NCI-H2171 (cell line): ENCODE measurements around the gene GNA15.
"Not testable (repeated sequence)": the region's sequence is repeated elsewhere in the genome, so short reads cannot be mapped to it uniquely, and the experiment has no call there.

Experiments used
- DNase-seq: peaks from one replicate; lab custom pipeline; 2025; lab: John Stamatoyannopoulos, UW

The GNA15 gene, protein sequence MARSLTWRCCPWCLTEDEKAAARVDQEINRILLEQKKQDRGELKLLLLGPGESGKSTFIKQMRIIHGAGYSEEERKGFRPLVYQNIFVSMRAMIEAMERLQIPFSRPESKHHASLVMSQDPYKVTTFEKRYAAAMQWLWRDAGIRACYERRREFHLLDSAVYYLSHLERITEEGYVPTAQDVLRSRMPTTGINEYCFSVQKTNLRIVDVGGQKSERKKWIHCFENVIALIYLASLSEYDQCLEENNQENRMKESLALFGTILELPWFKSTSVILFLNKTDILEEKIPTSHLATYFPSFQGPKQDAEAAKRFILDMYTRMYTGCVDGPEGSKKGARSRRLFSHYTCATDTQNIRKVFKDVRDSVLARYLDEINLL

DNA sequence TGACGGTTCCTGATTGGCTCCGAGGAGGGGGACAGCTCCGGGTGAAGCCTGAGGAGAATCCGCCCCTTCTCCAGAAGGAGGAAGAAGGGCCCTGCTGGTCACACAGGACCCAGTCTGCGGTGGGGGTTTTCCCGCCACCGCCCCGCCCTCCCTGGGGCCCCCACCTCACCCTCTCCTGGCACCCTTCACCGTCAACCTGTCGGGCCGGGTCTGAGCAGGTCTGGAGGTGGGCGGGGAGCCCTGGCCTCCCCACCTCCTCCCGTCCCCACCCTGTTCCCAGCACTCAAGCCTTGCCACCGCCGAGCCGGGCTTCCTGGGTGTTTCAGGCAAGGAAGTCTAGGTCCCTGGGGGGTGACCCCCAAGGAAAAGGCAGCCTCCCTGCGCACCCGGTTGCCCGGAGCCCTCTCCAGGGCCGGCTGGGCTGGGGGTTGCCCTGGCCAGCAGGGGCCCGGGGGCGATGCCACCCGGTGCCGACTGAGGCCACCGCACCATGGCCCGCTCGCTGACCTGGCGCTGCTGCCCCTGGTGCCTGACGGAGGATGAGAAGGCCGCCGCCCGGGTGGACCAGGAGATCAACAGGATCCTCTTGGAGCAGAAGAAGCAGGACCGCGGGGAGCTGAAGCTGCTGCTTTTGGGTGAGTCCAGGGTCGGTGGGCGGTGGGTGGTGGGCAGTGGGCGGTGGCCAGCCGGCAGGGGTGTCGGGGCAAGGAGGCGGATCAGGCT is at the start of gene GNA15:
GNA15 (plus strand) TSS at position 73 of the 723 bp plus-strand sequence; CDS start at position 491, 418 bp downstream.
- no peak for DNase-seq

DNA sequence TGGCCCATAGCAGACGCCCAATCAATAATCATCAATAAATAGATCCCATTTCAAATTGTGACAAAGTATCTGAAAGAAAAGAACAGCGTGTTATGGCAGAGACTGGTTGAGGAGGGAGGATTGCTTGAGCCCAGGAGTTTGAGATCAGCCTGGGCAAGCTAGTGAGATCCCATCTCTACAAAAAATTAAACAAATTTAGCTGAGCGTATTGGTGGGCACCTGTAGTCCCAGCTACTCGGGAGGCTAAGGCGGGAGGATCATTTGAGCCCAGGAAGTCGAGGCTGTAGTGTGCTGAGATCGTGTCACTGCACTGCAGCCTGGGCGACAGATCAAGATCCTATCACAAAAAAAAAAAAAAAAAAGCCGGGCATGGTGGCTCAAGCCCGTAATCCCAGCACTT is 48.1 kb upstream of the GNA15 start:
- no peak for DNase-seq

DNA sequence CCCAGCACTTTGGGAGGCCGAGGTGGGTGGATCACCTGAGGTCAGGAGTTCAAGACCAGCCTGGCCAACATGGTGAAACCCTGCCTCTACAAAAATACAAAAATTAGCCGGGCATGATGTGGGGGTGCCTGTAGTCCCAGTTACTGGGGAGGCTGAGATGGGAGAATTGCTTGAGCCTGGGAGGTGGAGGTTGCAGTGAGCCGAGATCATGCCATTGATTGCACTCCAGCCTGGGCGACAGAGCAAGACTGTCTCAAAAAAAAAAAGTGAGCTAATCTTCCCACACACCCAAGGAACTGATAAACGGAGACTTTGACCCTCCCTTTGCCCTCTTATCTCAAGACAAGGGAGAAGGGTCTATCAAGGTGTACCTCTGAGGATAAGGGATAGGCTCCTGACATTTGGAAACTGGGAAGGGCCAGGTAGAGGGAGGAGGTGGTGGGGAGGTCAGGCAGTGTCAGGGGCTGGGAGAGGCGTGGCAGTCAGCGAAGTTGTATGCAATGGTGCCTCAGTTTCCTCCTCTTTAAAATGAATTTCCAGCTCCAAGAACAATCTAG is 46.5 kb upstream of the GNA15 start:
- DNase-seq = not testable (repeated sequence)

DNA sequence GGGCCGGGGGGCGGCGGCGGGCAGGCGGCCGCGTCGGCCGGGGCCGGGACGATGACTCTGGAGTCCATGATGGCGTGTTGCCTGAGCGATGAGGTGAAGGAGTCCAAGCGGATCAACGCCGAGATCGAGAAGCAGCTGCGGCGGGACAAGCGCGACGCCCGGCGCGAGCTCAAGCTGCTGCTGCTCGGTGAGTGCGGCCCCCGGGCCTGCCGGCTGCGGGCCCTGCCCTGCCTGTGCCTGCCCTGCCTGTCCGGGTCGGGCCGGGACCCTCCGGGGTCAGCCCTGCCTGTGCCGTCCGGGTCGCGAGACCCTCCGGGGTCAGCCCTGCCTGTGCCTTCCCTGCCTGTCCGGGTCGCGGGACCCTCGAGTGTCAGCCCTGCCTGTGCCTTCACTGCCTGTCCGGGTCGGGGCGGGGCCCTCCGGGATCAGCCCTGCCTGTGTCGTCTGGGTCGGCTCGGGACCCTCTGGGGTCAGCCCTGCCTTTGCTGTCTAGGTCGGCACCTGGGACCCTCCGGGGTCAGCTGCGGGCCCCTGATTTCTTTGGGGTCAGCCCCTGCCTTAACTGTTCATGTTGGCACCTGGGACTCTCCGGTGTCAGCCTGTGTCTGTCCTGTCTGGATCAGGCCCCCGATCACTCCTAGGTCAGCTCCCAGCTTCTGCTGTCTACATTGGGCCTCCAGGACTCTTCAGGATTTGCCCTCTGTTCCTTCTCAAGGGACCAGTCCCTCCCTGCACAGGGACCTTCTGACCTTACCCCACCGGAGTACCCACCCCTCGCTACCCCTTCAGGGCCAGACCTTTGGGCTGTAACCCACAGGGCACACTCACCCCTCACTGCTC is 41.0 kb upstream of the GNA15 start:
- DNase-seq = no peak

DNA sequence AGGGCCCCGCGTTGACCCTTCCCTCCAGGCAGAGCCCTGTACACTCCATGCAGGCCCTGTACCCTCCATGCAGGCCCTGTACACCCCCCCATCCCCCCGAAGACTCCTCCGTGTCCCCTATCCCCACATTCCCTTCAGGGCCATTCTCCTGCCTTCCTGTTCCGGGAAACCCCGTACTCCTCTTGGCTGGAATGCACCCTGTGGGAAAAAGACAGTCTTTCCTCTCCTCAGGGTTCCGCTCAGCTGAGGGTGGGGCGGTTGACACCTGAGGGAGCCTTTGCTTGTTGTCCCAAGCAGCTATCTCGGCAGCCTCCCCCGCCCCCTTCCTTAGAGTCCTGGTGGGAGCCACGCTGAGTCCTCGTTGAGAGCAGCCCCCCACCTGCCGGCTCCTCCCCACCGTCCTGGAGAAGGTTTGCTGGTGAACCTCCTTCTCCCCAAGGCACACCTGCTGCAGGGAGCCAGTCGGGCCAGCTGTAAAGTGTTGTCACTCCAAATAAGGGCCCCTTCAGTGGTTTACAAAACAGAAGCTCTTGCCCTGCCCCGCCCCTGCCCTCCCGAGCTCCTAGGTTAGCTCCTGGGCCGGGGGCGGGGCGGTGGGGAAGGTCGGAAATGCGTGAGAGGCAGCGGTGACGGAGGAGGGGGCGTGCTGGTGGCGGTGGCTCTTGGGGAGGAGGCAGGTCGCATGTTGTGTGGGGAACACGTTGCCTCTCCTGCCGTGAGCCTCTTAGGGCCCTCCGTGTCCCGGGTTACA is 40.2 kb upstream of the GNA15 start:
- DNase-seq = no peak

DNA sequence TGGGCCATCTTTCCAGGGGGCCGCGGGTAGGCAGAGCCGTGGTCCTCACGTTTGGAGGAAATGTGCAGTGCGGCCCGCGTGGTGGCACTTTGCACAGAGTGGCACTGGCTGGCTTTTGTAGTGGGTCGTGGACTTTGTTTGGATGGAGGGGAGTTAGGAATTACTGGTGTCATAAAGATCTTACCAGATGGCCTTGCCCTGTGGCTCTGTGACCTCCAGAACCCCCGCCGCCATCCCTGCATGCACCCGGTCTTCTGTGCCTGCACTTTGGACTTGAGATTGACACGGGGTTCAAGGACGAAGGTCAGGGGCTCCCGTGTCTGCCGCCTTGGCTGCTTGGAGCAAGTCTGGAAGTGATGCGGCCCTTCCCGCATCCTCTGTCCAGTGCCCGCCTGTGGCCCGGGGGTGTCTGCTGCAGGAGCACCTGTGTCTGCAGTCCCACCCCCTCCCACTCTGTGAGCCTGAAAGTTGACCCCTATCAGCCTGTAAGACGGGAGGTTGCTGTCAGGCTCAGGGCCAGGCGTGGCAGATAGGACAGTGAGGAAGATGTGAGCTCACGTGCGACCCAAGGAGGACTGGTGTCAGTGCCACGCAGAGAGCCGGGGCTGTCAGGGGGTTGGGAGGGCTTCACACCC is 39.4 kb upstream of the GNA15 start:
- no peak for DNase-seq

DNA sequence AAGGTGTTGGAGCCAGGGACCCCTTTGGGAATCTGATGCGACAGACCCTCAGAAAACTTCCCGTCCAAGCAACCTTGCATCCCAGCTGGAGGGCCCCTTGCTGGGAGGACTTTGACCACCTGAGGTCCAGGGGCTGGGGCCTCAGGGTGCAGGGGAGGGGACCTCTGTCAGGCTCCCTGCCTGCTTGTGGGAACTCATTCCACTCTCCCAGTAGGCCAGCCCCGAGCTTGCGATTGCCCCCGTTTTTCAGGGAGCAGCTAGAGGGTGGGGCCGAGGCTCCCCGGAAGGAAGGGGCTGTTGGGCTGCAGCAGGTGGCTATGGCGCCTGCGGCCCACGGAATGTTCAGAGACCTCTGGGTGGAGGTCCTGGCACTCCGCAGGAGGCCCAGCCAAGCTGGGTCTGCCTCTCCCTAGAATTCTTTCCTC is 38.9 kb upstream of the GNA15 start:
- no peak for DNase-seq

DNA sequence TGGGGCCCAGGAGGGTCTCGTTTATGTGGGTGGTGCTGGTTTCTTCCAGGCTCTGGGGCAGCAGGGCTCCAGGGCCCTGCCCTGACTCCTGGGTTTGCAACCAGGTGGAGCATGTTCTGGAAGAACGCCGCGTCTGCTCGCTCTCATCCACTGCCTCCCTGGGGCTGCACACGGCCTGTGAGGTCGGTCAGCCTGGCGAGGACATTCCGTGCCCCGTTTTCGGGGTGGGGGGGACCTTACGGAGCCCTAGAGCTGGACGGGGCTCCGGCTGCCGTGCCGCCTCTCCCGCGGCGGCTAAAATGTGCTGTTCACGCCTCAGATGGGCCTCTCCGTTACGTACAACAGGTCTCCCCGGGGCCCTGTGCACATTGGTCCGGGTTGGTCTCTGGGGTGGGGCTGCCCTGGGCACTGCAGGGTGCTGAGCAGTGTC is 38.4 kb upstream of the GNA15 start:
- DNase-seq = no peak

DNA sequence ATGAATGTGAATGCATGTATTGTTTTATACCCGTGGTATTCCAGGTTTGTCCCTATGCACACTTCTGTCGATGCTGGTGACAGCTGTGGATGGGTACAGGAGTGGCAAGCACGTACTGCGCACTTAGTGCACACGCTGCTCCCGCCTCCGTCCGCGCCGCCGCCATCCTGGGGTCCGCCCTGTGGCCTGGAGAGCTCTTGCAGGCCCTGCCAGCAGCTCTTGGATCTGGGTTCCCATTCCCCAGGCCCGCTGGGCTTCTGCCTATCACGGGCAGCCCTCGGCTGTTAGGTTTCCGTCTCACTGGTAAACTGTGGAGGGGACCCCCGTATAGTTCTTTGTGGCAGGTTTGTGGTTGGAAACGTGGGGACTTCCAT is 37.7 kb upstream of the GNA15 start:
- DNase-seq = no peak

DNA sequence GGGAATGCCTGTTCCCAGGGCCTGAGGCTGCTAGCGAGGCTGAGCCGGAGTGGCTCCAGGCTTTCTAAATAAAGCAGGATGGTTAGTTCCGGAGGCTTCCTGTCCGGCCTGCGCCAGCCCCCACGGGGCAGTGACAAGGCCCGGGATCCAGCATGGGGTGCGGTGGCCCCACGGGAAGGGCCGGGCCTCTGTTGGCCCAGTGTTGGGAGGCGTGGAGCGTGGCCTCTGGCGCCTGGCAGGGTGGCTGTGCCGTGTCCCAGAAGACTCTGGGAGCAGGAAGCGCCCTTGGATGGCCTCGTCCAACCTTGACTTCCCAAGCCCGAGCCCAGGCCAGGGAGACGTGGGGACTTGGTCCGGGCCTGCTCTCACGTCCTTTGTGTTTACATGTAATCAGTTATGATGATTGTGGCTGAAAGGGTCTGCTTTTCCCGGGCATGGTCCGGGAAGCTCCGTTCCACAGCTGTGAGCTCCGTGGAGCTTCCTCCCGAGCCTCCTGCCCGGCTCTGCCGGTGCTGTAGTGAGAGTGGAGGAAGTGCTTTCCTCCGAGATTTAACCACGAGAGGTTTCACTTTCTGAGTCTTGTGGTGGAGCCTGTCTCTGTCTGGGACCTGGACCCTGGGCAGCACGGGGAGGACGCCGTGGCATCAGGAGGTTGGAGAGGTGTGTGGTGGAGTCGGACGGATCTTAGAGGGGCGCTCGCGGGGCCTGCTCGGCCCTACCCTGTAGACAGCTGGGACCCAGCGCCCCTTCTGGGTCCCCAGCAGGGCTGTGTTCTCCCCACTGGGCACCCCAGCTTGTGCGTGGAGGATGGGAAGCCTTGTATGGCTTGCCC is 37.1 kb upstream of the GNA15 start:
- no peak for DNase-seq

DNA sequence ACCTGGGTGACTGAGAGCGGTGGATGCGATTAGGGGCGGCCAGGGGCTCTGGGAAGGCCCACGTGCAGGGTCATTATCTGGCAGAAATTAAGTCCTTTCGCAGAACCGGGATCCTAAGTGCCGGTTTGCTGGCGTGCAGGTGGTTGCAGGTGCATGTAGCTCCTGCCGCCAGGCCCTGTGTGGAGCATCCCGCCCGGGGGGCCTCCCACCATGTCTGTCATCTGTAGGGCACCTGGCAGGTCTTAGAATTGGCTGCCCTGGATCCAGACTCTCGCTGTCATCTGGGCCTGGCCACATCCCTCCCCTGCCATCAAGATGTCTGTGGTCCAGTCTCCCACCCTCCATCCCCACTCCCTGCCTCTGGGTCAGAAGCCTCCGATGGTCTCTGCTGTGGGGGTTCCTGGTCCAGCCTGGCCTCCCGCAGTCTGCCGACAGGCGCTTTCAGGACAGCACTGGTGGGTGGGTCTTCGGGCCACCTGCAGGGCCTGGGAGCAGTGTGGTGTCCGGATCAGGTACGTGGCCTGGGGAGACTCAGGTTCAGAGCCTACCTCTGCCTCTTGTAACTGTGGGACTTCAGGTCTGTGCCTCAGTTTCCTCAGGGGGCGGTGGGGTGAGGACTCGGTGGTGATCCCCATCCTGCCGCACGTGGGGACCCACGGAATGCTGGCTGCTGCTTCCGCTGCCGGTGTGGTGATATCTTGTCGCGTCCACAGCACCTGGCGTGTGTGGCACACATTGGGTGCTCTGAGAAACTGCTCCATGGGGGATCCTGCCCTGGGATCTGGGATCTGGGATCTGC is 36.3 kb upstream of the GNA15 start:
- no peak for DNase-seq

DNA sequence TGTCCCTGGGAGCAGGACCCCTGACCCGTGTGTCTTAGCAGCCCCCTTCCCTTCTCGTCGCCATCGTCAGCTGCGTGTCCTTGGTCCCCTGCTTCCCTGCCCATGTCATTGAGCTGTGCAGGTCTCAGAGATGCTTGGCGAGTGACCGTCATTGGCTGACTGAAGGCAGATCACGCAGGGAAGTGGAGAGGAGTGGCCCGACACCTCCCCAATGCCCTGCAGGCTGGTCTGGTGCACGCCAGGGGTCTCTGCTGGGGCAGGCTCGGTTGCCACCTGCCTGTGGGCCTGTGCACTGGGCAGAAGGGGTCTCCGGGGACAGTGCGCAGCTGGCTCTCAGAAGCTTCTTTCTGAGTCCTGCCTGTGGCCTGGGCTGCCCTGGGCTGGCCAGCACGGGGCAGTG is 35.5 kb upstream of the GNA15 start:
- DNase-seq = no peak

DNA sequence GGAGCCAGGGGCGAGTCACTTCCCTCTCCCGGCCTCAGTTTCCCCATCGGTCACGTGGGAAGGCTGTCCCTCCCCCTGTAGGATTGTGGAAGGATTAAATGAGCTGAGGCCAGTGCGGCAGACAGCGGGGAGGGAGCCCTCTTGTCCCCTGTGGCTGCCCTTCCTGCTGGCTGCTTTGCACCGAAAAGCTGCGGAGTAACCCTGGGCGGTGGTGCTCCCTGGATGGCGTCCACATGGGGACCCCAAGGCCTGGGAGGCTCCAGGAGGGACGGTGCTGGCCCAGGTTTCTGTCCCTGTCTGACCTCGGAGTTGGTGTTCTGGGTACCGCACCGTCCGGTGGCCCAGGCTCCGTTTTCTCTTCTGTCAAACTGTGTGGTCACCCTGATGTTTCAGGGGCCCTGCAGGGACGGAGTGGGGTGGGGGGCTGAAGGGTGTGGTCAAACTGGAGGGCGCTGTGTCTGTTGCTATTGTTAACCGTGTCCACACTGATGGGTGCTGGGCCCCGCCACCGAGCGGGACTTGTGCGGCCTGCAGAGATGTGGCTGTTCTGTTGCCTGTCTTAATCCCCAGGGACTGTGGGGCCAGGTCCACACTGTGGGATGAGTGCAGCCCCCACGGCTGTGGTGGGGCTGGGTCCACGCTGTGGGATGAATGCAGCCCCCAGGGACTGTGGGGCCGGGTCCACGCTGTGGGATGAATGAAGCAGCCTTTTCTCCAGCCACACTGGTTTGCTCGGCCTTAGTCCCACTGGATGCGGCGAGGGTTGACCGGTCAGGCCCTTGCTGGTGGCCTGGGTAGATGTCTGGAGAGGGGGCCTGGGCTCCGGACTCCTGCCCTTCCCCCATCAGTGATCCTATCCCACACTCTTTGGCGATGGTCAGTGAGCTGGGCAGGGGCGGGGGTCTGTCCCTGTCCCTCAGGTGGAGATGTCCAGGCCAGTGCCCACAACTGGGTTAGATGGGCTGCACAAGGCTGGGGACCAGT is 34.8 kb upstream of the GNA15 start:
- no peak for DNase-seq

DNA sequence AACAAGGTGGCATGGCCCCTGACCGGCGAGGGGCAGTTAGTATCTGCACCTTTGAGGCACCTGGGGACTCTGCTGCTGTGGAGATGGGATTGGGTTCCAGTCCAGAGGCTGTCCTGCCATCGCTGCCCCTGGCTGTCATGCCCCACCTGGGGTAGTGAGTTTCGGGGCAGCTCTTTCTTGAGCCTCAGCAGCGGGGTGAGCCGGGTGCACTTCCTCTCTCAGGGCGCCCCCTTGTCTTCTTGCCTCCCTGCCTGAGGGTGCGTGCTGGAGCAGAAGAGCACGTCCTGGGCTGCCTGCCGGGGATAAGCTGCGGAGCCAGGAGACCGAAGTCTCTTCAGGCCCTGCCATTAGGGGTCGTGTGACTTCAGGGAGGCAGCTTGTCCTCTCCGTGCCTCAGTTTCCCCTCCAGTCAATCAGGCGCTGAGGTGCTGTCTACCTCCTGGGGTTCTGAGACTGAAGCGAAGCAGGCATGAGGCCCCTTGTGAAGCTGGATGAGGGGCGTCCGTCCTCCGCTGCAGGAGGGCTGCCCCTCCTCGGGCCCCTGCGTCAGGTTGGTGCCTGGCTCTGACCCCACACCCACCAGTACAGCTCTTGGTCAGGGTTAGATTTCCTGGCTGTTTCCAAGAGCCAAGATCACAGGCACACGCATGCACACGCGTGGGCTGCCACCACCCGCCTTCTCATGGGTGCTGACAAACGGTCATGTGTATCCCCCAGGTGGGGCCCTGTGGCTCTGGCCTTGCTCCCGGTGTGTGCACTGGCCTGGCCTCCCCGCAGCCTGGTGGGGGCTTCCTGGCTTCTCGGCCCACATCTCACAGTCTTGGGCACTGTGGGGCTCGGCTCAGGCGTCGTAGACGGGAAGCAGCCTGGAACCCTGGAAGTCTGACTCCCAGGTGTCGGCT is 33.3 kb upstream of the GNA15 start:
- DNase-seq = no peak

DNA sequence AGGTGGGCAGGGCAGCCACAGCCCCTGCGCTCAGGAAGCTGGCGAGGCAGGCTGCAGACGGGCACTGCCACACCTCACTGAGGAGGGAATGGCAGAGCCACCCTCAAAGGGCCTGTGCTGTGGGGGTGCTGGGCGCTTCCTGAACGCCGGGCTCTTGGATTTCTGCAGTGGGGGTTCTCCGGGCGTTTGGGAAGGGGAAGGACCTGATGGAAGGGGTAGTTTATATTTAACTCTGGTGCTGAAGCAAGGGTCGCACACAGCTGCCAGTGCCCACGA is 31.2 kb upstream of the GNA15 start:
- DNase-seq = no peak

DNA sequence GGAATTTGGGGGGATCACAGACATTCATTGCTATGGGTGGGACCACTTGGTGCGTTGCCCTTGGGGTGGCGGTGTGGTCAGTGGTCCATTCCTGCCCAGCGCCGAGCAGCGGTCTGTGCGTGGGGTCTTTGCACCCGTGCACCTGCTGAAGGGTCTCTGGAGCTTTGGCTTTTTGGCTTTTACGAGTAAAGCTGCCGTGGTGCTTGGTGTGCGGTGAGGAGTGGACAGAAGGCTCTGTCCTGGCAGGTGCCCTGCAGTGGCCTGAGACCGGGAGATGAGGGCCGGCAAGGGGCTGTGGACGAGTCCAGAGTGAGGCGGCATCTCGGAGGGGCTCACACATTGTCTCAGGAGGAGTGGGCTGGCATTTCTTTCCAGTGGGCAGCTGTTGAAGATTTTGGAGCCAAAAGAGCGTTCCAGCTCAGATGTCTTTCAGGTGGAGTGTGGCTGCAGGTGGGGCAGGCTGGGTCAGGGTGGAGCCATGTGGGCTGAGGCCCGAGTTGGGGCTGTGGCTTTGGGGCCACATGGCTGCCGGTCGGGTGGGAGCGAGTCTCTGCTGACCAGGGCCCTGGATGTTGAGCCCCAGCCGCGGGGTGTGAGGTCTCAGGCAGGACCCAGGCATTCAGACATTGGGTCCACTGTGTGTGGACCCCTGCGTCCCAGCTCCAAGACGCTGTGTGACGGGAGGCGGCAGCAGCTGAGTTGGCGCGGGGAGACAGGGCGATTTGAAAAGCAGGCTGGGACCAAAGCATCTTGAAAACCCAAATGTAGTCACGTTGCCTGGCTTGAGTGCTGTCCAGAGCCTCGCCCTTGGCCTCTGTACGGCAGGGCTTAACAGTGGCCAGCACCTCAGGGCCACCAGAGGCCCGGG is 30.0 kb upstream of the GNA15 start:
- no peak for DNase-seq
